DMS53 treated with DMSO at 0.1 percent for 48 hours (cell line): Measurements from ENCODE around the gene RECK.

Experiments used
- DNase-seq: peaks from one replicate; lab custom pipeline; 2025; ENCODE audit not compliant: unreplicated experiment; lab: John Stamatoyannopoulos, UW

RECK gene

GRCh38 chr9:36023260-36024048, 13.3 kb upstream of the RECK start:
- peak; percentile 18 for DNase-seq

GRCh38 chr9:36025746-36026145, 11.0 kb upstream of the RECK start:
- no peak for DNase-seq

GRCh38 chr9:36029202-36029601, 7.5 kb upstream of the RECK start:
- DNase-seq, result no peak

GRCh38 chr9:36029765-36030528, 6.8 kb upstream of the RECK start:
- no peak for DNase-seq

GRCh38 chr9:36030871-36031270, 5.8 kb upstream of the RECK start:
- no peak for DNase-seq

GRCh38 chr9:36031774-36032555, 4.7 kb upstream of the RECK start:
- DNase-seq, result no peak

- DNase-seq, result no peak
Measured at GRCh38 chr9:36033788-36034187, 2.9 kb upstream of the RECK start.

GRCh38 chr9:36034234-36034633, 2.5 kb upstream of the RECK start:
- no peak for DNase-seq

GRCh38 chr9:36035006-36035405, 1.7 kb upstream of the RECK start:
- no peak for DNase-seq

- no peak for DNase-seq
Measured at GRCh38 chr9:36036253-36036779, 397 bp upstream of the RECK start.

- no peak for DNase-seq
Measured at GRCh38 chr9:36037549-36038122, 923 bp downstream of the RECK start.

GRCh38 chr9:36039121-36039520, 2.4 kb downstream of the RECK start:
- no peak for DNase-seq

- DNase-seq, result no peak
Measured at GRCh38 chr9:36039696-36040095, 3.0 kb downstream of the RECK start.

- DNase-seq, result no peak
Measured at GRCh38 chr9:36040271-36040925, 3.7 kb downstream of the RECK start.

GRCh38 chr9:36041506-36041905, 4.8 kb downstream of the RECK start:
- DNase-seq, result no peak

GRCh38 chr9:36045610-36046009, 8.9 kb downstream of the RECK start:
- no peak for DNase-seq

- DNase-seq, result no peak
Measured at GRCh38 chr9:36046923-36047322, 10.2 kb downstream of the RECK start.

GRCh38 chr9:36049408-36049807, 12.7 kb downstream of the RECK start:
- no peak for DNase-seq

- no peak for DNase-seq
Measured at GRCh38 chr9:36050476-36050875, 13.8 kb downstream of the RECK start.

GRCh38 chr9:36051317-36051716, 14.6 kb downstream of the RECK start:
- no peak for DNase-seq

GRCh38 chr9:36053971-36054370, 17.3 kb downstream of the RECK start:
- no peak for DNase-seq
